NCI-H748 treated with DMSO at 0.1 percent for 48 hours (cell line): ENCODE results near the gene POLR2C.
A peak's percentile ranks its signal among the peaks of the same experiment; 100 is the strongest.

ENCODE experiments used
- DNase-seq: peaks from one replicate; lab custom pipeline; 2025; lab: John Stamatoyannopoulos, UW

The POLR2C gene

GRCh38 chr16:57452021-57452420 lies 10.5 kb upstream of the POLR2C start:
- DNase-seq: no peak

DNA sequence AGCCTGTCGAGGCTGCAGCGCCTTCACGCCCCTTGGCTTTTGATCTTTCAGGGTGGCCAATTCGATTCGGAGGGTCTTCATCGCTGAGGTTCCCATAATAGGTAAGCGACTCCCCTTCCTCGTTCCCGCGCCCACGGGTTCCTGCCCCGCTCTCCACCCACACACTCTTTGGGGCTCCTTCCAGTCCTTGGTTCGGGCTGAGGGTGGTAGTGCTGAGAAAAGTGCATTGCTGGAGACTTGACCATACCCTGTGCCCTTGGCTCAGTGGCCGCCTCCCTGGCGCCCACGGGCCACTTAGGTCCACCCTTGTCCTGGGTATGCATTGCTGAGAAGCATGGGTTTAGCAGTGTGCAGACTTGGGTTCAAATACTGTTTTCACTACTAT lies 491 bp downstream of the POLR2C start:
- DNase-seq: no peak

DNA sequence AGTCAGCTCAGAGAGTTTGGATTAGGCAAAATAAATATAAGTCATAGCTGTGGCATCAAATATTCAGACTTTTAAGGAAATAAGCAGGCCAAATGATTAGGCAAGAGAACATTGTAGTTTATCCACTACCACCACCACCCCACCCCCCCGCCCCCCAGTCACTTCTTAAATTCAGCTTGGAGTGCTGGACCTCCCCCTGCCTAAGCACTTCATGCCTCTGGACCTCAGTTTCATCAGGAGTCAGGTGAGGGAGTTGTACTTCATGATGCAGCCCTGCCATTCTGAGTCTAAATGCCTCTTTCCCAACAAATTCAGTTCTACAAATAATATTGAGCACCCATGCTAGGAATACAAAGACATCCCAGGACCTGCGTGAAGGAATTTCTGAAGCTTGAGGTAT lies 2.0 kb downstream of the POLR2C start:
- DNase-seq: no peak

DNA sequence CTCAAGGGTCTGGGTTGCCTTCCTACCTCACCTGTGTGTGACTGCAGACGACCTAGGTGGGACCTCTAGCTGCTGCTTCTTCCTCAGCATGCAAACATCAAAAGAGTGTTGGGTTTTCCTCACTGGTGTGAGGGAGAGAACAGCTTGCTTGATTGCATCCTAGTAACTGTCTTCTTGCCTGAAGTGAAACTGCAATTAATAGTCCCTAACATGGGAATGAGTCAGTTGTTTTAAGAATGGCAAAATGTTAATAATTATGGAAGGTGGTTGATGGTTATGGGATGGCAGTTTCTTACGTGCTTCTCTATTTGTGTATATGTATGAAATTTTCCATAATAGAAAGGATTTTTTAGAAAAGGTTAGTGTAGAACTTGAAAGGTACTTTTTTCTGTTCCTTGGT lies 5.9 kb downstream of the POLR2C start:
- DNase-seq: no peak

GRCh38 chr16:57469046-57469445 lies 6.6 kb downstream of the POLR2C start:
- no peak for DNase-seq

DNA sequence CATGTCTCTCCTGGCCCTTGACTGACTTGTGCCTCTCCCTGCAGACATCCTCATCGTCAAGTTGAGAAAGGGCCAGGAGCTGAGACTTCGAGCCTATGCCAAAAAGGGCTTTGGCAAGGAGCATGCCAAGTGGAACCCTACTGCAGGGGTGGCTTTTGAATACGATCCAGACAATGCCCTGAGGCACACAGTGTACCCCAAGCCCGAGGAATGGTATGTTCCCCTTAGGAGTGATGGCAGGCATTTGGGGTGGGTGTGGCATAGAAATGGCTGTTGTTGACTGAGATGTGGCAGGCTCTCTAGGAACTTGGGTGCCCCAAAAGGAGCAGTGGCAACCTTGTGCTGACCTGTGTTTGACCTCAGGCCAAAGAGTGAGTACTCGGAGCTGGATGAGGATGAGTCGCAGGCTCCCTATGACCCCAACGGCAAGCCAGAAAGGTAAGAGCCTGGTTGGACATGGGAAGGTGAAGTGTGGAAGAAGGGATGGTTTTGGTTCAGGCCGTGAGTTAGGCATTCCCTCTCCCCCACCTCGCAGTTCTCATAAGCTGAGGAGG lies 7.5 kb downstream of the POLR2C start:
- DNase-seq: no peak

- DNase-seq: no peak
Observed at GRCh38 chr16:57470711-57471110, 8.2 kb downstream of the POLR2C start.

DNA sequence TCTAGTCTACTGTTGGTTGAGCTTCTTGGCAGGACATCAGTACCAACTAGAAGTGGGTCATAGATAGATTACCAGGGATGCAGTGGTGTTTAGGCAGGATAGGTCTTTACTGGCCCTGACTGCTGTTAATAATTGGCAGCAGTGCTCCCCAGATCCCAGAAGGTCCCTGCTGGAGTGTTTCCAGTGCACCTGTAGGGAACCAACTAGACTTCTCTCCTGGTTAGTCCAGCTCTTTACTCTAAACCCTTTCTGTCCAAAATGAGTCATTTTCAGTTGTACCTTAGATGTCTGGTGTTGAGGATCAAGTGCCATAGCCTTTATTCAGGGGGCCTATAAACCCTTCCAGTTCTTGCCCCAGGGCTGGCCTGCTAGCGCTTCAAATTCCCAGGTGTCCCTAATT lies 8.7 kb downstream of the POLR2C start:
- no peak for DNase-seq

DNA sequence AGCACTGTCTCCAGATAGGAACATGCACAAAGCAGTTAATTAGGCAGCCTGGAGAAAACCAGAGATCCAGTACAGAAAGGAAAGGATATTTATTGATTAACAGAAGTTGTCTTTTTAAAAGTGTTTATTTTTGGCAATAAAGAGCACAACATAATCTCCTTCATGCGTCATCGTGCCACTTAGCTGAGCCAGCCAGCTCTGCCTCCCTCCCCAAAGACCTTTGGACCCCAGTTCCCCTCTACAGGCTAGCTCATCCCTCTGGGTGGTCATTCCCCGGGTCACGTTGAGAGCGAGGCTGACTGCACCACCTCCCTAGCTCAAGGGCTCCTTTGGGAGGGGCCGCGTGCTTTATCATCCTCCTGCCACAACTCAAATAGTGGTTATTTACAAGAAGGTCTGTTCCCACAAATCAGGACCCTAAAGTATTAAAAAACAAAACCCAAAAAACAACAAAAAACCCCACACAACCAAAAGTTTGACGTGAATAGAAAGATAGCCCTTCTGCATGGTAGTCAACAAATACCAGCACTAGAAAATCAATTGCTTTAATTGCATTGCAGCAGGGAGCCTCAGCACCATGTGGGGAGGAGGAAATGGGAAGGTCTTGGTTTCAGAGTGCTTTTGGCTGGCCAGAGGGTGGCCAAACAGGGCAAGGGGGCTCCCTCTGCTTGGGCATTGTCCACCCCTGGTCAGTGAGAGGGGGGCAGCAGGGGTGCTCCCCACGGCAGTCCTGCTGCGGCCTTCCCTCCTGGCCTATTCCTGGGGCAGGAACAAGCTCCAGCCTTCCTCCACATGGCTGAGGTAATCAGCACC lies 9.6 kb downstream of the POLR2C start:
- no peak for DNase-seq

GRCh38 chr16:57472665-57473060 lies 10.2 kb downstream of the POLR2C start:
- no peak for DNase-seq

DNA sequence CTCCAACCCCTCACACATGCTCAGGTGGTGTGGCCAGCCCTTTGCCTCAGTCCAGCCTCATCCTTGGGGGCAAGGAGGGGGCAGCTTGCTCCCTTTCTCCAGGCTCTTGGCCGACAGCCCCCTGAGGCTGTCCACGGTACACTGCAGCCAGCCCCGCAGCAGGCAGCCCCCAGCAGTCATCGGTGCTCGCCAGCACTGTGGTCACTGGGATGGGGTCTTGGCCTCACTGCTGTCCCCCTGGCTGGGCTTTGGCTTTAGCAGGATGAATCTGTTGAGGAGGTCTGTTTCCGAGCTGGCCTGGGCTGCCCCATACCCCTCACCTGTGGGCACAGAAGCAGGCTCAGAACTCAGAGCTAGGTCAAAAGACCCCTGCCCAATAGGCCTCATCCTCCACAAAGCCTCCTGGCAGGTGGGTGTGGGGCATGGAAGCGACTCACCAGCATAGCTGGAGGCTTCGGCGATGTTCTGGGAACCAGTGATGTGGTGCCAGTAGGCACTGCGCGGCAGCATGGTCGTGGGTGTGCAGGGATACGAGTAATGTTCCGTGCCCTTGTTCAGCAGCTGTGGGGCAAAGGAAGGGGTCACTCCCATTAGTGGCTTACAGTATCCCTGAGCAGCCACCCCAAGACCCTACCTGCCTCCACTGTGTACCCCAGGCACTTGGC lies 10.8 kb downstream of the POLR2C start:
- DNase-seq: no peak

- DNase-seq: no peak
Observed at GRCh38 chr16:57473906-57474305, 11.4 kb downstream of the POLR2C start.

DNA sequence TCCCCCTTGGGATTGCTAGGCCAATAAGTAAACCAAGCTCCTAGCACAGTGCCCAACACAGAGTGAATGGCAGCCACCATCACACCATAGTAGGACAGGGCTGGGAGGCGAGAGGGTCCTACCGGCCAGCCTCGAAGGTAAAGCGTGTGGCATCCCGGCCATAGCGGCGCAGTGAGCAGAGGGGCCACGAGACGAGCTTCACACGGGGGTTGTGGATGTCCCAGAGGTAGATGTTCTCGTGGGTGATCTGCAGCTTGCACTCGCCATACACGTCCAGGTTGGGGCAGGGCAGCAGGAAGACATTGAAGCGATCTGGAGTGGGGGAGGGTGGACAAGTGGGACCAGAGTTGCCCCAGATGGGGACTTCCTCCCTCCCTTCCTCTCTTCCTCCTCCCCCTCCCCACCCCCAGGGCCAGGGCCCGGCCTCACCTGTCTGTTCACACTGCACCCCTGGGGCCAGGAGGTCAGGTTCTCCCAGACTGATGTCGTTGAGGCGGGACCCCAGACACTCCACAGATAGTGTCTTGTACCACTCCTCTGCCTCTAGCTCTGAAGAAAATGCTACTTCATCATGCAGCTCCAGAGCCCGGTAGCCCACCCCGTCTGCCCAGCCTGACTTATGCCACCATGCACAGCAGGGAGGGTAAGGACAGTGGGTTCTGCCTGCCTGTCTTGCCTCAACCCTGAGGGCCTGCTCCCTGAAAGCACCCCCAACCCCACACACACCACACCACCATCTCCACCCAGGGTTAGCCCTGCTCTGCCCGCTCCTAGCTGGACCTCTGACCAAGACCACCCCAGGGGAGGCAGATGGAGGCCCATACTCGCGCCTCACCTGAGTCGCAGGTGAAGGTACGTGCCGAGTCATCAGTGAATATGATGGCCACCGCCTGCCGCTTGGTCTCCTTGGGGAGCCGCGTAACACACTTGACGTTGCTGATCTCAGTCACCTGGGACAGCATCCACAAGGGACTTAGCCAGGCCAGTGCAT lies 12.5 kb downstream of the POLR2C start:
- DNase-seq: no peak

- peak; percentile 1 for DNase-seq
Observed at GRCh38 chr16:57475711-57476339, 13.3 kb downstream of the POLR2C start.

DNA sequence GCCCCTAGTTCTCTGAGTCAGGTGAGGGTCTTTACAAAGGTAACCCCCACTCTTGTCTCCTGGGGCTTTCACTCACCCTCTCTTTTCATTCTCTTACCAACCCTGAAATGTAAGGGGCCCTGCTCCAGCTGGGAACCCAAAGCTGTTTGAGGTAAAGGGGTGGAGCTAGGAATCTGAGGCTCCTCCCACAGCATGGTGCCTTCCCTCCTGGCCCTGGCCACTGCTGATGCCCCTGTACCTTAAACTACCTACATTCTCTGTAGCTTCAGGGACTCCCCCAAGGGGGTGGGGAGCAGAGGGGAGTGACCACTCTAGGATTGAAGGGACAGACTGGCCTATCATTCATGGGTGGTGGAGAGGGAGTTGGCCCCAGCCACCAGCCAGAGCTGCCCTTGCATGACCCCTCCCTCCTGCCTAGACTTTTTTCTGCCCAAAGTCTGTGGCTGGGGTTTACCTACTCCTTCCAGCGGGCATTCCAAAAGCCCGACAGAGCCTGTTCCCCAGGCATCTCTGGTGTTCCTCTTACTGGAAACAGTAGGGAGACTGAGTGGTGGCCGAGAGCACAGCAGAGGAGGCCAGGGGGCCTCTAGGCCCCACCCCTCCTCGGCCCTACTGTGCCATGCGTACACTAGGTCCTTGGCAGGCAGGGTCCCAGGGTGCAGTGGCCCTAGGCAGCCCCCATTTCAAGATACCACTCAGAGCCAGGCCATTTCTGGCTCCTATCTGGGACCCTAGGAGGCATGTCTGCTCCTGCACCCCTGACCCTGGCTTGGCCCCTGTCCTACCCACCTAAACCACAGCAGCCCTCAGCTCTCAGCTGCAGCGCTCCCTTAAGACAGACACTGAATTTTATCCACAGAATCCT lies 14.3 kb downstream of the POLR2C start:
- DNase-seq: no peak

- no peak for DNase-seq
Observed at GRCh38 chr16:57477531-57478202, 15.2 kb downstream of the POLR2C start.

DNA sequence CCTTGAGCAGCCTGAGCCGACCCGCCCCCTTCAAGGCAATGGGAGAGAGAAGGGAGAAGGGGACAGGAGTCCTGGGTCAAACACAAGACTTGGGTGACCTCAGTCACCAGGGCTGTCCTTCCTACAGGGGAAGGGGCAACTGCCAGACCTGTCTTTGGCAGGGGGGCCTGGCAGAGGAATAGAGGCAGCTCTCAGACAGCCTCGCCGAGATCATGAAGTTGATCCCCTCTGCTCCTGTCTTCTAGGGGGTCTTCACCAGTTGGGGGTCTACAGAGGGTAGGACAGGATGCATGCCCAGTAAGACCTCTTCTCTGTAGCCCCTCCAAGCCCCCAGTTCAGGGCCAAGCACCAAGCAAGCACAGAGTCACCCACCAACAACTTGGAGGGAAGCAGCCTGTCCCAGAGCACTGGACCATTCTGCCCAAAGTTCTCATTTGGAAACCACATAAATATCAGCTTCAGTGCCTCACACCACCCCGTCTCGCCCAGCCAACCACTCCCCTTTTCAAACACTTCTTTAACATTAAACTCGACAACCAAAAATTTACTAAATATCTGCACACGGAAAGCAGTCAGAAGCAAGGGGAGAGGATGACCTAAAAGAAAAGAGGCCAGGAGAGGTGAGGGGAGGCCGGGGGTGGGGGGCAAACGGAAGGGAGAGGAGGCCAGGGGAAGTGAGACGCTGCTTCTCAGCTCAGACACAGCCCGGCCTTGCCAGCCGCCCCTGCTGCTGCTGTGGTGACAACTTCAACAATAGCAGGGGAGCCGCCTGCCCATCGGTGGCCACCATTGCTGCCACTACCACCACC lies 16.1 kb downstream of the POLR2C start:
- DNase-seq: no peak

DNA sequence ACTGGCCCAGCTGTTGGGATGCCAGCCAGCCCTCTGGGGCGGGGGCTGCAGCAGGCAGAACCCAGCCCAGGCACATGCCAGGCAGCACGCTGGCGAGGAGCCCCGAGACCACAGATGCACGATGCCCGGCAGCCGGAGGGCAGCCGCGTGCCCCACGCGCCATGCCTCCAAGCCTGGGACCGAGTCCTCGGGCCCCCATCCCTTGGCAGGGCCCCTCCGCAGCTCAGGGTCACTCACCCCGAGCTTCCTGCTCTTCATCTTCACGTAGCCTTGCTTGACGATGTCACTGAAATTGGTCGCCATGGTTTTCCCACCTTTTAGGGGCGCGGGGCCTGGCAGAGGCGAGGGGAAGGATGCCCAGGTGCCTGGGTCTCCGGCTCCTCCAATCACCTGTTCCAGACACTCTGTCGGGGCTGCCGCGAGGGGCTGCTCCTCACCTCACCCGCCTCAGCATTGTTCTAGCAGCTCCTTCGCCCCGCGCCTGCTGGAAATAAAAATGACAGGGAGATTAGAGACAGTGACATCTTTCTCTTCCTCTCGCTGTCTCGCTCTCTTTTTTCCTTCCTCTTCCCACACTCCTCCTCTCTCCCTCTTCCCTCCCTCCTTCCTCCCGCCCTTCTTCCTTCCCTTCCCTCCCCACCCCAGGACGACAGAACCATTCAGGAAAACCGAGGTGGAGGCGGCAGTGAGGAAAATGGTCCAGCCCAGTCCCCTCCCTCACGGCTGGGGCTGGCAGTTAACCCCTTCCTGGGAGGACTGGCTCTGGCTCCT lies 16.9 kb downstream of the POLR2C start:
- no peak for DNase-seq
